Panc1 (cell line): ENCODE results near the gene KCNMB1.

Source experiments
- POLR2AphosphoS5 ChIP-seq: IDR thresholded peaks from 2 replicates; pipeline ENCODE4 v1.6.1; 2012; ENCODE audit warnings: mild to moderate bottlenecking, low read depth, low read length, moderate library complexity
- TCF7L2 ChIP-seq: IDR thresholded peaks from 2 replicates; pipeline ENCODE4 v1.6.1; 2011; ENCODE audit warnings: mild to moderate bottlenecking, low read depth, low read length, inconsistent platforms
- TF ChIP-seq, protein P1 (sequence below): fragments of 450-650 bp; IDR thresholded peaks from 2 replicates; pipeline ENCODE4 v1.5.1; 2017; ENCODE audit warnings: mild to moderate bottlenecking
- TF ChIP-seq, protein P2 (sequence below), 2 experiments: IDR thresholded peaks; 2 replicates each; pipeline ENCODE4 v1.6.1; 2011 to 2012; ENCODE audit warnings: low read depth in 2 of 2, control low read depth in 1 of 2, low read length in 1 of 2, mild to moderate bottlenecking in 1 of 2, moderate library complexity in 1 of 2; ENCODE audit not compliant: insufficient read depth in 1 of 2

DNA sequence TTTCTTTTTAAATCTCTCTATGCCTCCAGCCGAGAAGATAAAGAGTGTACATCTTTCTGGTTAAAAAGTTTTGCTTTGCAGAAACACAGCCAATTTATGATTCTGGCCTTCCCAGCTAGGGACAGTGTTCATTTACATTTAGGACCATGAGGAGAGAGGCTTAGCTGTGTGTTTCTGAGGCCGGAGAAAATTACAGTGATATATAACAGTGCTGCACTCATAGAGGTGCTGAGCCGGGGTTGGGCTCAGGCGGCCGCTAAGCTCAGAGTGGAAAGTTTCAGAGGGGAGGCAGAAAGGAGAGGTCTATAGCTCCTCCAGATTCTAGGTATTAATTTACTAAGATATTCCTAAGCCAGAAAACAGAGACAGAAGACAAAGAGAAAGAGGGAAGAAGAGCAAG, 54.5 kb downstream of the KCNMB1 start:
- TF ChIP-seq, protein P1, sequence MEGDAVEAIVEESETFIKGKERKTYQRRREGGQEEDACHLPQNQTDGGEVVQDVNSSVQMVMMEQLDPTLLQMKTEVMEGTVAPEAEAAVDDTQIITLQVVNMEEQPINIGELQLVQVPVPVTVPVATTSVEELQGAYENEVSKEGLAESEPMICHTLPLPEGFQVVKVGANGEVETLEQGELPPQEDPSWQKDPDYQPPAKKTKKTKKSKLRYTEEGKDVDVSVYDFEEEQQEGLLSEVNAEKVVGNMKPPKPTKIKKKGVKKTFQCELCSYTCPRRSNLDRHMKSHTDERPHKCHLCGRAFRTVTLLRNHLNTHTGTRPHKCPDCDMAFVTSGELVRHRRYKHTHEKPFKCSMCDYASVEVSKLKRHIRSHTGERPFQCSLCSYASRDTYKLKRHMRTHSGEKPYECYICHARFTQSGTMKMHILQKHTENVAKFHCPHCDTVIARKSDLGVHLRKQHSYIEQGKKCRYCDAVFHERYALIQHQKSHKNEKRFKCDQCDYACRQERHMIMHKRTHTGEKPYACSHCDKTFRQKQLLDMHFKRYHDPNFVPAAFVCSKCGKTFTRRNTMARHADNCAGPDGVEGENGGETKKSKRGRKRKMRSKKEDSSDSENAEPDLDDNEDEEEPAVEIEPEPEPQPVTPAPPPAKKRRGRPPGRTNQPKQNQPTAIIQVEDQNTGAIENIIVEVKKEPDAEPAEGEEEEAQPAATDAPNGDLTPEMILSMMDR = no peak
- TF ChIP-seq, protein P2, sequence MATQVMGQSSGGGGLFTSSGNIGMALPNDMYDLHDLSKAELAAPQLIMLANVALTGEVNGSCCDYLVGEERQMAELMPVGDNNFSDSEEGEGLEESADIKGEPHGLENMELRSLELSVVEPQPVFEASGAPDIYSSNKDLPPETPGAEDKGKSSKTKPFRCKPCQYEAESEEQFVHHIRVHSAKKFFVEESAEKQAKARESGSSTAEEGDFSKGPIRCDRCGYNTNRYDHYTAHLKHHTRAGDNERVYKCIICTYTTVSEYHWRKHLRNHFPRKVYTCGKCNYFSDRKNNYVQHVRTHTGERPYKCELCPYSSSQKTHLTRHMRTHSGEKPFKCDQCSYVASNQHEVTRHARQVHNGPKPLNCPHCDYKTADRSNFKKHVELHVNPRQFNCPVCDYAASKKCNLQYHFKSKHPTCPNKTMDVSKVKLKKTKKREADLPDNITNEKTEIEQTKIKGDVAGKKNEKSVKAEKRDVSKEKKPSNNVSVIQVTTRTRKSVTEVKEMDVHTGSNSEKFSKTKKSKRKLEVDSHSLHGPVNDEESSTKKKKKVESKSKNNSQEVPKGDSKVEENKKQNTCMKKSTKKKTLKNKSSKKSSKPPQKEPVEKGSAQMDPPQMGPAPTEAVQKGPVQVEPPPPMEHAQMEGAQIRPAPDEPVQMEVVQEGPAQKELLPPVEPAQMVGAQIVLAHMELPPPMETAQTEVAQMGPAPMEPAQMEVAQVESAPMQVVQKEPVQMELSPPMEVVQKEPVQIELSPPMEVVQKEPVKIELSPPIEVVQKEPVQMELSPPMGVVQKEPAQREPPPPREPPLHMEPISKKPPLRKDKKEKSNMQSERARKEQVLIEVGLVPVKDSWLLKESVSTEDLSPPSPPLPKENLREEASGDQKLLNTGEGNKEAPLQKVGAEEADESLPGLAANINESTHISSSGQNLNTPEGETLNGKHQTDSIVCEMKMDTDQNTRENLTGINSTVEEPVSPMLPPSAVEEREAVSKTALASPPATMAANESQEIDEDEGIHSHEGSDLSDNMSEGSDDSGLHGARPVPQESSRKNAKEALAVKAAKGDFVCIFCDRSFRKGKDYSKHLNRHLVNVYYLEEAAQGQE (IDR thresholded peaks at IDR 0.05; ENCODE audit: insufficient read depth in 1 of 2, low read depth in 2 of 2, low read length in 1 of 2) = no peak
- TF ChIP-seq POLR2AphosphoS5 = no peak
- no peak for TF ChIP-seq TCF7L2
